GM19240 (cell line): ENCODE results near the gene ETV1.

Source experiments
- DNase-seq: peaks from one replicate; pipeline ENCODE4 v3.0.0; 2011; ENCODE audit warnings: low spot score; ENCODE audit not compliant: insufficient read length

ETV1 gene

DNA sequence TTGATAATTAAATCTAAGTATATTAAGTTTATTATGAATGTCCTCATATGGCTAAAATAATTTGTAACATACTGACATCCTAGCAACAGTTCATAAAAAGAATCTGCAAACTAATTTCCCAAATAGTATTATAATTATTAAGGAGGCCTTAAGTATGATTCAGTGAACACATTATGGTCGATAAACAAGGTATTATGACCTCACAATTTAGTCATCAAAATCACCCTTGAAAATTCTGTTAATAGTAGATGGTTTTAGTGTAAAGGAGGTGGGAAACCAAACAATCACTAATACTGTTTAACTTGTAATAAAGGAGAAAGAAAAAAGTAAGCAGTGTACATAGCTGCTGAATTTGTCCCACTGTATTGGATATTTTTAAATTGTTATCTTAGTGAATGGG is 2.1 kb downstream of the ETV1 start:
- no peak for DNase-seq

DNA sequence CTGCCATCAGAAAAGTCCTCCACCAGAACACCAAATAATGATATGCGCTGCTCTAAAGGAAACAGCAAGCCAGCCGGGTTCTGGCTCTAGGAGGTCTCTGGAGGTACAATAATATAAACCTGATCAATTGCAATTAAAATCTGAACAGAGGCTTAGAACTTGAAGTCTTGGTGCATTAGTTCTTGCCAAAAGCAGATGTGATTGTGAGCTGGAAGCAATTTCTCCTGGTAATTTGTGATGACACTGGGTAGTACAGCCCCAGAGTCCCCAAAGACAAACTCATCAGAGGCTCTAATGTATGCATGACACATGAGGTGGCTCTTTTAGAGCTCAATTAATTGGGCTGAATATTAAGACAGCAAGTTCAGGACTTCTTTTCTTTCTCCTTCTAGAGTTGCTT is 3.3 kb downstream of the ETV1 start:
- no peak for DNase-seq

DNA sequence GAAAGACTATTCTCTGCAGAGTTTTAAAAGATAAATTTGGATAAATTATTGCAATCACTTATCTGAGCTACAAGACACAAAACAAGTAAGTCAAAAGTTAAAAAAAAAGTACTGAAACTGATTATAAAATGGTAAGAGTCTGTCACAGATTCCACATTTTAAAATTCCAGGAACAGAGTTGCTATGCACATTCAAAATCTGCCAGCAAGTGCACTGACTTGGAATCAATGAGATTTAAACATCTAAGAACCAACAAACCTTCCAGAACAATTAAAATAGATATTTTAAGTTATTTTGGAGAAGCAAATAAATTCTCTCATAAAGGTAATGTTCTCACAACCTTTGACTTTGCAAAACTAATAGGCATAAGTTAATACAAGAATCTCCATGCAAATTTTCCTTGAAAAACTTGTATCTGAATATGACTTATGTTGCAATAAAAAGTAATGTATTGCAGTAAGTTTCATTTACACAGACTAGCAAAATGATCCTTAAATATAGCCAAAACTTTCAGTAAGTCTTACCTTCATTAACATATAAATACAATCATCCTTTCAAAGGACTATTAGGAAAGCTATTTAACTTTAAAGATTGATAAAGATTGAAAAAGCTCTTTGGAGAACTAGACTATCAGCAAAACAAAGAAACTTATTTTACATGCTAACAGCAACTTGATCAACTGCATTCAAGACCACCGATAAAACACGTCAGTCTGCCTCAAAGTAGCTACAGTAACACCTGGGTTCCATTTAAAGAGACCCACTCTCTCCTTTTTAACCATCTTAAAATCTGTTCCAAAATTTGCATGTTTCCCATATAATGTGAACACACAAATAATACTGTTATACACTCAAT is 4.4 kb downstream of the ETV1 start:
- DNase-seq = no peak

DNA sequence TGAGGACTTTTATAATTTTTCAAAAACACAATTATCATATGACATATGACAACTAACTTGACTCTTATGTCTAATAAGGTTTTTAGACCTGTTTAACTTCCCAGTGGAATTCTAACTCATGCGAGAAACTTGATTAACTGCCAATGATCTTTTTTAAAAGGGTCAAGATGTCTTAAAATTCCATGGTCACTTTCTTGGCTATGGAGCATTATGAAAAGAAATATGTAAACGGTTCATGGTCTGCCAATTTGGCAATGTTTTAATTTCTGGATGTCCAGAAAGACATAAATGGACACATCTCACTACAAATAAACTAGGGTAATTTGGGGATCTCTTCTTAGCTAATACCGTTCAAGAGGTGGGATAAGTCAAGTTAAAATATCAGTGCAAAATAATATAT is 5.4 kb downstream of the ETV1 start:
- DNase-seq = no peak

DNA sequence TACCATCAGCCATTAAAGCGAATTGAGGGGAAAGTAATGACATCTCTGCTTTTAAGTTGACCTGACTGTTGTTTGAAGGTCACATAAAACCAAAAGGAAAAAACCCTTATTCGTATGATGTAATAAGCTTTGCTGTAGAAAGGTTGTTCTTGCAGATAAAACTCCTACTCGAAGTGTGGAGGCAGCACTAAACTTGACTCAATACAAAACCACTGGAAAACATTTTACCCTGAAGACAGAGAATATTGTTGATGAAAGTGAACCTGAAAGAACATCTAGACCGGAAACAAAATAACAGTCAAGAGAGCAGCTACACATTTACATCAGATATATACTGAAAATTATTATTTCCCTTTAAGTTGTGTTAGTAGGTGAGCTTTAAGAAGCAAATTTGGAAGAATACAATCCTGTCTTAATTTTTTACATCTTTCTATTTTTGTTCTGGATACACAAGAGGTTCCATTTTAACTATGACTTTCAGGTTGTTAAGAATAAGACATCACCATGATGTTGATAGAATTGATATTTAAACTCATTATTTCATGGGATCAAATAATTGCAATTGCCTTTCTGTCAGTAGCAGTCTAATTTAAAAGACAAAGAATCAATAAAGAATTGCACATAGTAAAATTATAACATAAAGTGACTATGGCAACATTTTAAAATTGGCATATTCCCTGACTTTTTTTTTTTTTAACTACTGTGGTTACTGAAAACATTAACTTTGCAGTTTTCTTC is 6.4 kb downstream of the ETV1 start:
- no peak for DNase-seq

DNA sequence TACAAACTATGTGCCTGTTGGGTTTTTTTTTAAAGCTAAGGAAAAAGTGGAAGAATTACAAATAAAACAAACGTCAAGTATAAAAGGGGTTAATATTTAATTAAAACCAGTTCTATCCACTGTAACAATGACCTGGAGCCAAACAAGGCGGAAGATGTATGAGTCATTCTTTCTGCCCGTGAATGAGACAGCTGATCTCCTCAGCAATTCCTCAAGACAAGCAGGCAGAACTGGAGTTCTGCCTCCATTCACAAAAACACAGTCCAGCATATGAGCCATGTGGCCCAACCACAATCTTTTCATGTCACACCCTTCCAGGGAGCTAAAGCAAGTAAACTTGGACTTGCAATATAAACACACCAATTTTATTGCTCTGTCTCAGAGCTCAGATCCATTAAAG is 8.4 kb downstream of the ETV1 start:
- no peak for DNase-seq

DNA sequence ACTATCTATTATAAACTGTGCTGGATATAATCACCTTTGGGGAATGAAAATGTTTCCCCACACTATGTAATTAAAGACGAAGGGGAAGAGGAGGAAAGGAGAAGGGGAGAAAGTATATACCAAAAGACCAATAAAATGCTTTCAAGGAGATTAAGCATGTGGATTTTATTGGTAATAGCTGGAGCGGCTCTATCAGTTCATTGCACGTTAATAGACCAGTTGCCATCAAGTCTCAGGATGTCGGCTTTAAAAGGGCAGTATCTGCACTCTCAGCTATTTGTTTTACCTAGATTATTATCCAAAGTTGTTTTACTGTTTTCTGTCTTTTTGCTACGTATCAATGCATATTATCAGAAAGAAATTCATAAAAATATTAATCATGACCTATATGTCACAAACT is 9.0 kb downstream of the ETV1 start:
- no peak for DNase-seq

DNA sequence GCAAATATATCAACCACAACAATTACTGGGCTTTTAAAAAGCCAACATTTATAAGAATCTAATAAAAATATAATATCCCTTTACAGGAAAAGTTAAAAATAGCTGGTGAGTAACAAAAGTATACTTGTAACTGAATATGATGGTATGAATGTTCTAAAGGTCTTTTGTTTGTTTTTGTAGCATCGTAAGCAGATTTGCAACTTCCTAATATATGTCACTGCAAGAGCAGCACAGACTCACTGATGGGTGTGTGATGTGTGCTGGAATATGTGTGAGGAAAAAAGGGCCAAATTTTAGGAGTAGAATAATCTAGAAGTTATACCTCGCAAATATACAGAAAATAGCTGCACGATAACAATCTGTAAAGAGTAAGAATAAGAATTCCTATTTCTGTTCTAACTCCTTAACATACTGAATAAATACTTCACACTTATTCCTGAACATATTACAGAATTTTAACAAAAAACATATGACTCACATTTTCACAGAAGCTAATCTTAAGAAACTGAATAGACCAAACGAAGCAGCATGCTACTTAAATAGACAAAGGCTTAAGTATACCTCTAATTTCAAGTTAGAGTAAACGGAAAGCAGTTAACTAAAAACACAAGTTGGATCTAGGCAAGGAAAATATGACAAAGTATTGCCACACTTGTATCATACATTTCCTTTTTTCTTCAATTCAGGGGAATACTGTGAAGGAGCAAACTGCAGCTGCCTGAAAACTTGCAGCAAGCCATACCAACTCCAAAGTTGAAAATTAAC is 9.6 kb downstream of the ETV1 start:
- DNase-seq = no peak

DNA sequence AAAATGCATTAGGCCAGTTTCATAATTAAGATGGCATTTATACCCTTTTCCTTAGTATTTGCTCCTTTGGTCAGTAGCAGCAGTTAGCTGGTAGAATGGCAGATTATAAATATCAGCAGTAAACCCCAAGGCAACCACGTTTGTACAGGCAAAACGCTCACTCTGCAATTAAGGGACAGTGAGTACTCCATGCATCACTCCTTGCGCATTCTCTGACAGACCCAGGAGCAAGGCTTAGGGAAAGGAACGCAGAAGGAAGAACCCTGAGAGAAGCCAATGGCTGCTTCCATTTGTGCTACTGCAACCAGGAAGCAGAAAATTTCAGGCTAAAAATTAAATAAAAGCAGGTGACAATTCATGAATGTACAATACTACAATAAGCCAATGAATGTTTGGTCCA is 12.9 kb downstream of the ETV1 start:
- DNase-seq = no peak

DNA sequence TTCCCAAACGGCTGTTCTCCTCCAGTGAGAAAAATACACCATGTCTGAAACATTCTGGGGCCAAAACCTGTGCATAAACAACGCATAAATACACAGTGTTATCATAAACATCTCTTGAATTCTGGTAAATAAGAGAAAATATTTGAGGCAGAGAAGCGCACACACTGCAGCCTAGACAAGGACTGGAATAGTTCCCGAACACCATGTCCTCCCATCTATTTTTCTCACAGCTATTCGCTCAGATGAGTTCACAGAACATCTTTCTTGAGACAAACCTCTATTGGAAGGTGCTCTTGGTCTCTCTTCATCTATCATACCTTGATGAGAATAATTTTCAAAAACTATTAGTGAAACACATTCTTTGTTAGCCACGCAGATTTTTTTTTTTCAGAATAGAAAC is 24.4 kb downstream of the ETV1 start:
- DNase-seq = no peak

DNA sequence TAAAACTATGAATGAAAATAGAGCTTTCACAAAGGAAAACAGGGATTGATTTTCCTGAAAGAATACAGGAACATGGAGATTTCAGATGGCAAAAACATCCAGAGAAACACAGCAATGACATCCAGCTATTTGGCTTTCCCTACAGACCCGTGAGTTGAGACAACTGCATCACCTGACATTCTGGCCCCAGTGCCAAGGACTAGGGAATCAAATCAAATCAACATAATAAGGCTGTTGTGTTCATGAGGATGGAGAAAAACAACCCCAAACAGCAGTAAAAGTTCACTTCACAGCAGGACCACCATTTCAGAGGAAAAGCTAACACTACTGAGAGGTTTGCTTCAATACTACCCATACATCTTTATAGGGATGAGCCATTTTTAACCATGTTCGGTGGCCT is 25.5 kb downstream of the ETV1 start:
- no peak for DNase-seq

DNA sequence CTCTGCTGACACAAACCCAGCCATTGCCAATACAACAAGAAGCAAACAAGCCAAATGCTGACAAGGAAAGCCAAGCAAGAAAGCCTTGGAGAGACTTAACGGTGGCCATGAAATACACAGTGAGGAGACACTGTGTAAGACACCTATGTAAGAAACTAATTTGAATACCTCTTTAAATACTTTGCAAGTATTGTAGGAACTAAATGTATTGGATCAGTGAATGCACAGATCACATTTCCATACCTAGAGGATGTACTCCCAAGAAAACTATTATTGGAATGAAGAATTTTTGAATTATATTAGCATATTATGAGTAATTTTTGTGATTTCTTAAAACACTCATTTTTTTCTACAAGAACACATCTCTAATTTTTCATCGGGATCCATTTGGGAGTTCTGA is 34.0 kb downstream of the ETV1 start:
- DNase-seq = no peak

DNA sequence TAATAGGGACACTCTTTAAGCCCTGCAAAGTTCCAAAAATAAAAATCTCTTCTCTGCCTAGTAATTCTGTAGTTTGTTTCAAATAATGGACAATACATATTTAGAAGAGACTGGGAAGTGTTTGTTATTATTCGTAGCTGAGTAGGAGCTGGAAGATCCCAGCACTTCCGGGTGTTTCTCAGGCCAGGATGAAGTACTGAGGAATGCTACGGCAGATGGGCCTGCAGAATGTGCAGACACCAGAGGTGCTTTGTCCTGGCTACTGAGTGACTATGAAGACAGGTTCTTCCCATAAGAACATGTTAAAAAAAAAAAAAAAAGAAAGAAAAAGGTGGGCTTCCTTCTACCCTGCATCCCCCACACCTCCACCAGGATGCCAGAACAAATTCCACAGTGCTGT is 36.1 kb downstream of the ETV1 start:
- no peak for DNase-seq

DNA sequence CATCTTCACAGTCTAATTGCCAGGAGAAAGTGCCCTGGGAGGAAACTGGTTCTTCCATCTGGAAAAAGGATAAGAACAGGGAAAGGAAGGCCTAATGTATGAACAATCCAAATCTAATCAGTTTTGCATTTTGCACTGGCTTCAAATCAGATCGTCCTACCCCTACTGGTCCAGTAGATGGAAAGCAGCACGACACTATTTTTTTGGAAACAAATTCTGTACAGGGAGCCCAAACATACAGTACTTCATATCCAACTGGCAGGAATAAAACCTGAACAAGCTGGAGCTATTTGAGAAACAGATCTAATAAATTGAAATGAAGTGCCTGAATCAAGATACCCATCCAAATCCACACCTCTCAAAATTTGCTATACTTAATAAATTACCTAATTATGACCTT is 36.5 kb downstream of the ETV1 start:
- DNase-seq = no peak

DNA sequence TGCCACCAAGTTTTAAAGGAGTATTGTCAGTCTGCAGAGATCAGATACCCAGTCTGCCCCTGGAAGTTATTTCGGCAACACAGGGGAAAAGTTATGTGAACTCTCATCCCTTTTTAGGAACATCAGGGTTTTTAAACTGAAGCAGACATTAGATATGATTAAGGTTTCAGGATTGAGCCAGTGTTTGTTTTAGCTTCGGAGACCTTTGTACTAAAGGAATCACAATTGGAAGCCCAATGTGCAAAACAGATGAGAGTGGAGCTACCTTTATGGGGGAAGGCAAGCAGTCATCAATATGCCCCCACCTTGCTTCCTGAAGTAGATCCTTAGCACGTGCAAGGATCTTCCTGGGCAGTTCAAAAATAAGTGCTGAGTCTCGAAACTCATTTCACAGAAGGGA is 39.5 kb downstream of the ETV1 start:
- DNase-seq = no peak

DNA sequence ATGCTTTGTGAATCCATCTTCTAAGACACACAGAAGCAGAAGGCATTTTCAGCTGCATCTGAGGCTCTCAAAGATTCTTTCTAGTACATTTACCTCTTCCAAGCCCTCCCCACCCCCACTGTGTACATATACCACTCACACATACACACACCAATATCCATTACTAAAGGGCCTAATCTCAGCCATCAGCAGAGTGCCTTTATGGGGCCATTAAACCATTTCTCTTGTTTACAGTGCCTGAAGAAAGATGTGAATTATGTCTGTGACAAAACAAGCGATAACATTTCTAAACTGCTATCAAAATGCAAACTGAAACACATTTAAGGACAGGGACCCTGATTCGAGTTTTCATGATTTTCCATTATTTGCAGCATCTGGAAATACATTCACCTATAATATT is 40.0 kb downstream of the ETV1 start:
- DNase-seq = no peak

DNA sequence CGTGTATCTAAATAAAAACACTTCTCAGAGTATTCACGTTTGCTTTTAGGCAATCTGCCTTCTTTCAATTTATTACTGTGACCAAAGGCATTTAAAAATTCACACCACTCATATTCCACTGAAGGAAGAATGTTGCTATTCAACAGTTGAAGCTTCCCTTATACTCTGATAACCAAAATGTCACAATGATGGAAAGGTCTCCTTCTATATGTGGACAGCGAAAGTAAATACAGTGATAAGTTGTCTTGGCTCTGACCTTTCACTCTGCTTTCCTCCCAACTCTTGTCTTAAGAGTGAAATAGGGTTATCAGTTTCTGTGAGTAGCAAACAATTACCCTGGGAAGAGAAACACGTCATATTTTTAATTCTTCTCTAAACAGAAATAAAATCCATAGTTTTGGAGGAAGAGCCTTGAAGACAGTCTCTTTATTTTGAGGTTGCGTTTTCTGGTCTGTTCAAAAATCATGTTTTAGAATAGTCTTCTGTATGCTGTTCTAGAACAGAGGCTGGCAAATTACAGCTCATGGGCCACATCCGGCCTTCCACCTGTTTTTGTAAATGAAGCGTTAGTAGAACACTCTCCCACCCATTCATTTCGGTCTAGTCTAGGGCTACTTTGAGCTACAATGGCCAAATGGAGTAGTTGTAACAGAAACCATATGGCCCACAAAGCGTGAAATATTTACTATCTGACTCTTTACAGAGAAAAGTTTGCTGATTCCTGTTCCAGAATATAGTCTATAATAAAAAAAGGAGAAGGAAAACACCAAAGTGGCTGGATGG is 41.3 kb downstream of the ETV1 start:
- no peak for DNase-seq

DNA sequence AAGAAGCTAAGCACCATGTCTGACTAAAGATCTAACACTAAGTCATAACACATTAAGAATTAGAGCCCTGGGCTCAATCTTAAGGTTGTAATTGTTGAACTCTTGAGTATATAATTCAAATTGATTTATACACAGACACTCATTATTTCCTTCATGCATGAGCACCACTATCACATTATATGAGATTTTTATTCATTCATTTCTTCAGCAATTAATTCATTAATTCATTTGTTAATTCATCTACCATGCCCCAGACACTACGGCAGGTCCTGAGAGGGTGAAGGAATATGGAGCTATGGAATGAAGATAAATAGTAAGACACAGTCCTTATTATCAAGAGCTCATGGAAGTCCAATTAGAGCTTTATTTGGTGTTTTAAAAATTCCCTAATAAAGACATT is 41.9 kb downstream of the ETV1 start:
- DNase-seq = no peak

DNA sequence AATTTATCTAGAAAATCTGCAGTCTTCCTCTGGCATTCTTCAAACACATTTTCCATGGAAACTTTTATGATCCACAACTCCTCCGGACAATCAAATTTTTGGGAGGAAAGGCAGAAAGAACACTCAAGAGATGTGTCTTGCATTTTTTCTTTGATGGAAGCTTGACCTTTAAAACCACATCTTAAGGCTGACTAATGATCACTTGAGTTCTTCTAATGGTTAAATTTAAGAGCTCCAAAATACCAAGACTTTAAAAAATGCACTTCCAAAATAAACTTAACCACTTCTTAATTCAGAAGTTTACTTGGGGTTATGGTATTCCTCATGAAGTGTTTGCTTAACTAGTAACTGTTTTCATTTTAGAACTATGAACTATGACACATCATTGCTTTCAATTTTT is 43.3 kb downstream of the ETV1 start:
- DNase-seq = no peak

DNA sequence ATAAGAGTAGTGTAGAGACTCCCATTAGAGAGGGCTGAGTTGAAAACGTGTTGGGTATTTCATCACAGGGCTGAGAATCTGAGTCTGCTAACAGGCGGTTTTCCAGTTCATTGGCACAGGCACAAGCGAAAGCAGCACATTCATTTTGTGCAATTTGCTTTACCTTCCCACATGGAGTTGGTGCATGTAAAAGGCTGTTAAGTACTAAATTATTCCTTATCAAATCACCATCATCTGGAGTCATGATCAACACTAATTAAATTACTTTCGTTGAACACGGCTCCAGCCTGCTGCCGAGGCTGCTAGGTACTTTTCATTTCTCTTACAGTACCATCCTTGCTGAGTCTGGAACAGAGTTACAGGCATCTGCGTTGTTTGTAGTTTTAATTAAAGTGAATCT is 43.8 kb downstream of the ETV1 start:
- no peak for DNase-seq

DNA sequence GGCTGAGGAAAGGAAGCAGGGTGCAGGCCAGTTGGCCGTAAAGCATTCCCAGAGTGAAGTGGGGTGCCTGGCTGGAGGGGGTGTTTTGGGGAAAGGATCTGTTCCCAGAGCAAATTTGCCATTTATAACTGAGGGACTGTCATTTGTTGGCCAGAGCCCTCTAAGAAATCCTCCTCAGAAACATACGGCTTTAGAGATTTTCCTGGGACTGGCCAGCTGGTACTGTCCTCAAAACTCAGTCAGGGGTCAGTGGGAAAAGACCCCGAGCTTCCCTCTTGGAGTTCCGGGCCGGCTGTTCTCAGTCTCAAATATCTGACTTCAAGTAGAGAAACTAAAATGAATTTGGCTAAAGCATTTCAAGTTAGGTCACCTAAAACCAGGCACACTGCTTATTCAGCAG is 55.9 kb downstream of the ETV1 start:
- no peak for DNase-seq

DNA sequence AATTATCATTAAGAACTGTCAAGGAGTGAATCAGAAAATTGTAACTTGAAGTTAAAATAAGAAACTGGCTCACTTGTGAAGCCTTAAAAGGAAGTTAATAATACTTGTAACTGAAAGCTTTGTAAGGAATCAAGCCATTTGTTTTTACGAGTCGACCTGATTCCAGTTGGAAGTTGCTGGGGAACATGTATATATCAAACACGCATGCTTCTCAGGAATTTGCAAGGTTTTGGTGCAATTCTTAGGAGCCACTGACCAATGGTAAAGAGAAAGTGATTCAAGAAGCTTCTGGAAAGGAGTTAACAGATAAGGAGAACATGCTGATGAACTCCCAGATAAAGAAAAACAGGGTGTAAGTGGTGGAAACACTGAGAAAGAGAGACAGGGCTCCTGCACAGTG is 56.4 kb downstream of the ETV1 start:
- no peak for DNase-seq
